Measurements from ENCODE around the gene CNPY1.

The CNPY1 gene

DNA sequence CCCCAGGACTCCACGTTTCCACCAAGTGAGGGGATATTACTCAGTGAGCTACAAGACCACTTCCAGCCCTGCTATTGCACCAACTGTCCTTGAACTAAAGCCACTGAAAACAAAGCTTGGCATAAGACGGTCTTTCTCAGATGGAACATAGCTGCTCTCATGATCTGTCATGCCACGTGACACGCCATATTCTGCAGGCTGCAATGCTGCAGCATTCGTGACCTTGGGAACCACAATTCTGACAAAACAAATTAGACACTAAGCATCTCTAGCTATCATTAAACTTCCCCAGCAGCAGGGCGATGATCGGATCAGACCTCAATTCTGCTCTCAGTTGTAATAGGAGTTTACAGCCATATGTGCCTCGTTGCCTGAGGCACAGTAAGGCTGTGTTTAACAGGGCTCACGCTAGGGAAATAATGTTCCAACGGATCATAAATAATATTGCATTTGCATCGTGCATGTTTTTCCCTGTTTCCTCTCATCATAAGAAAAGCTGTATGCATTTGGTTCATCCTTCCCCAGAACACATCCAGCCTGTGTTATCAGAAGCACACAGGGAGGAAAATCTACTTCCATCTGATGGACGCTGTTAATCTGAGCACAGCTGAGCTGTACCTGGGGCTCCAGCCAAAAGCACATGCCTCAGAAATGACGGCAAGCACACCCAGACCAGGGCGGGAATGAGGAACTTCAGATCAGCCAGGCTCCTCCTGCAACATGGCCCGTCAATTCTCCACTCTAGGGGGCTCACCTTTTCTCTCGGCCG lies 38.6 kb upstream of the CNPY1 start:
- TF ChIP-seq, protein P1, sequence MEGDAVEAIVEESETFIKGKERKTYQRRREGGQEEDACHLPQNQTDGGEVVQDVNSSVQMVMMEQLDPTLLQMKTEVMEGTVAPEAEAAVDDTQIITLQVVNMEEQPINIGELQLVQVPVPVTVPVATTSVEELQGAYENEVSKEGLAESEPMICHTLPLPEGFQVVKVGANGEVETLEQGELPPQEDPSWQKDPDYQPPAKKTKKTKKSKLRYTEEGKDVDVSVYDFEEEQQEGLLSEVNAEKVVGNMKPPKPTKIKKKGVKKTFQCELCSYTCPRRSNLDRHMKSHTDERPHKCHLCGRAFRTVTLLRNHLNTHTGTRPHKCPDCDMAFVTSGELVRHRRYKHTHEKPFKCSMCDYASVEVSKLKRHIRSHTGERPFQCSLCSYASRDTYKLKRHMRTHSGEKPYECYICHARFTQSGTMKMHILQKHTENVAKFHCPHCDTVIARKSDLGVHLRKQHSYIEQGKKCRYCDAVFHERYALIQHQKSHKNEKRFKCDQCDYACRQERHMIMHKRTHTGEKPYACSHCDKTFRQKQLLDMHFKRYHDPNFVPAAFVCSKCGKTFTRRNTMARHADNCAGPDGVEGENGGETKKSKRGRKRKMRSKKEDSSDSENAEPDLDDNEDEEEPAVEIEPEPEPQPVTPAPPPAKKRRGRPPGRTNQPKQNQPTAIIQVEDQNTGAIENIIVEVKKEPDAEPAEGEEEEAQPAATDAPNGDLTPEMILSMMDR (IDR thresholded peaks at IDR 0.05; ENCODE audit: low read depth, low read length), result no peak
- no peak overlapping the region for H3K4me3 ChIP-seq (ENCODE audit: low read depth, low read length)

DNA sequence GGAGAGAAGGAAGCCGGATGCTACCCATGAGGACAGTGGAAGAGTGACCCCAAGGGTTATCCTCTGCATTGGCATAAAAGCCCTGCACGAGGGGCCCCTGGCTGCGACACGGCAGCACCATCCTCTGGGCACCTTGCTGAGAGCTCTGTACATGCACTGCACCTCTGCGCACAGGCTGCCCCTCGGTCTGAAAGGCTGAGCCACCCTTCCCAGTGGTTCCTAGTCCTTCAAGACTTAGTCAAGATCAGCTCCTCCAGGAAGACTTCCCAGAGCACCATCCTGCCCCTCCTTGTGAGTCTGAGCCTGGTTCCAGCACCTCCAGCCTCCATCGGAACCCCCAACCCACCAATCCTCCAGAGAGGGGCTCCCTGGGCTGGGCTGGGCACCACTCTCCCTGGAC lies 37.9 kb upstream of the CNPY1 start:
- H3K4me3 ChIP-seq (ENCODE audit: low read depth, low read length), result no peak overlapping the region
- TF ChIP-seq, protein P1 (IDR thresholded peaks at IDR 0.05; ENCODE audit: low read depth, low read length), result no peak

DNA sequence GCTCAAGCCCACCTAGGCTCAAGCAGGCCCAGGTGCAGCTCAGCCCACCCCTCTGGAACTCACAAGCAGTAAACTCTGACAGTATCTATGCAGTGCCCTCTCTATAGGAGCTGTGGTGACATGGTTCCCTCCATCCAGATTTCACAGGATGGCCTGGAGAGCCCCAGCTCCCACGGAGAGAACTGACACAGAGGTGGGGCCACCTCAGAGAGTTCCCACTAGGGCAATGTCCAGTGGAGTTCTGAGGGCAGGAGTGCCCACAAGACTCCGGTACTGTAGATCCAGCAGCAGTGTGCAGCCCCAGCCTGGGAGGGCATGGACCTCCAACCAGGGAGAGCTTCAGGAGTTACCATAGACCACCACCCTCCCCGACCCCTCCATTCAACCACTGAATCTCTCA lies 37.3 kb upstream of the CNPY1 start:
- no peak overlapping the region for H3K4me3 ChIP-seq (ENCODE audit: low read depth, low read length)
- TF ChIP-seq, protein P1 (IDR thresholded peaks at IDR 0.05; ENCODE audit: low read depth, low read length), result no peak

DNA sequence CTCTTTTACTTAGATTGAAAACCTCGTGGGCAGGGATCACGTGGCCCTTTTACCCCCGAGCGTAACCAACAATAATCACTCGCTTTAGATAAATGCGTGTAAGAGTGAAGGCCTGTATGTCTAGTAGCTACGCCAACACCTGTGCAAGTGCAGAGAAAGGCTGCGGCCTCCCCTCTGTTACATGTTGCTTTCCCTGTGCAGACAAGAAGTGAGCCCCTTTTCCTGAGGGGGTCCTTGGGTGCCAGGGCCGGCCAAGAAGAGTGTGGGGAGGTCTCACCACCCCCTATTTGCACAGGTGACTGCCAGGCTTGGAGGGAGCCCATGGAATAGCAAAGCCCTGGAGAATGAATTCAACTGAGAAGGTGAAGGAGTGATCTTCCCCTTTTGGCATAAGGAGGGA lies 35.6 kb upstream of the CNPY1 start:
- TF ChIP-seq, protein P1 (IDR thresholded peaks at IDR 0.05; ENCODE audit: low read depth, low read length), result no peak
- H3K4me3 ChIP-seq (ENCODE audit: low read depth, low read length), result no peak overlapping the region

DNA sequence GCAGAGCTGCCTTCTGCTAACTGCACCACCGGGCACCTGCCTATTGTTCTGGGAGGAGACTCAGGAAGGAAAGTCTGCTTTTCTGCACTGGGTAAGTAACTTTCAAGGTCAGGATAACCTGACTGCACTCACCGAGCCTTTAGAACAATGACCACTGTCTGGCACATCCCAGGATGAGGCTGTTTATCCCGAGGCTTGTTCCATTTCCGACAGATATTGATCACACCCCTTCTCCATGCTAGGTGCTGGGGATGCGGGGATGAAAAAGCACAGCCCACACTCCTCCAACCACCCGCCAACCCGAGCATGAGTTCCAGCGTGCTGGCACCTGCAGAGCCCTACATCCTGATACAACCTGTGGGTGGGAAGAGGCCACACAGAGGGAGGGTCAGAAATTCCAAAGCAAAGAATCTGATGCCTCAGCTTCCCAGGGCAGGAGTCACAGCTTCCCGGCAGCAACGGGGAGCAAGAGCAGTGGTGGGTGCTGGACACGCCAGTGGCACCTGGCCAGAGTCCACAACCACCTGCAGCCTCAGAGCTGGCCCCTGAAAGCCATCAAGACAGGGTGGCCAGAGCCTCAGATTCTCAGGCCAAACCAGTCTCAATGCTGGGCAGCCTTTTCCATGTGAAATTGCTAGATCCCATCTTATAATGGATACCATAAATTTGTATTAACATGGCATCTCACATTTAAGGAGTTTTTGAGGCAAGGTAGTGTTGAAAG lies 34.9 kb upstream of the CNPY1 start:
- TF ChIP-seq, protein P1 (IDR thresholded peaks at IDR 0.05; ENCODE audit: low read depth, low read length), result no peak
- H3K4me3 ChIP-seq (ENCODE audit: low read depth, low read length), result no peak overlapping the region

DNA sequence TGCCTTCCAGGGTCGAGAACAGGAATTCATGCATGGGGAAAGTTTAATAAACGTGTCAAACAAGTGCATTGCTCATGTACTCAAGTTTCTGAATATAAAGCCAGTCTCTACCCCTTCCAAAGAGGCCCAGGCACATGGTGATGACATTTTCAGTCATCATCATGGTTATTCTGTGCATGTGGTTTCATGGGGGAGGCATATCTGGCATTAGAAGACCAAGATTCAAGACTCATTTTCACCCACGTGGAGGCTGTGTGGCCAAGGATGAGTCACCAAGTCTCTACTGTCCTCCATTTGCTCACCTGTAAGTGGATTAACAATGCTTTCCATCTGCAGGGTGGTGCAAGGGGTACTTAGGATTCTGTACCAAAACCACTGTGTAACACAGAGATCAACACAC lies 34.0 kb upstream of the CNPY1 start:
- TF ChIP-seq, protein P1 (IDR thresholded peaks at IDR 0.05; ENCODE audit: low read depth, low read length), result no peak
- no peak overlapping the region for H3K4me3 ChIP-seq (ENCODE audit: low read depth, low read length)

DNA sequence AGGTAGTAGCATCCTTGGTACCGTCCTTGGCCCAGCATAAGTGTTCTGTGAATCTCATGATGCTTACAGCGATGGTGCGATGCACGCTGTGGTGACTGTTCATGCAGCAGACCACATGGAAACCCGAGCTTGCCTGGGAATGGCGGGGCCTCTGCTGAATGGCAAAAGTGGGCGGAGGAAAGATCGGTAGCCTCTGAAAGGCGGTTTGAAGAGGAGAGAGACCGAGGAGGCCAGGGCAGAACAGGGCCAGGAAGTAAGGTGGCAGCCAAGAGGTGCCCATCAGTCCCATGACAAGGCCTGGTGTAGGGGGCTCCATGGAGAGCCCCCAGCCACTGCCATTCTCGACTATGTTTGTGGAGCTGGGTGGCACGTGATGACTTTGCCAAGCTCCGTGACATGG lies 33.2 kb upstream of the CNPY1 start:
- TF ChIP-seq, protein P1 (IDR thresholded peaks at IDR 0.05; ENCODE audit: low read depth, low read length), result no peak

More for the DNA sequence above, 33.2 kb upstream of the CNPY1 start:
- no peak overlapping the region for H3K4me3 ChIP-seq (ENCODE audit: low read depth, low read length)
